Subcutaneous adipose tissue (tissue), 4 donors: ENCODE measurements around the gene EPB41. TPM values are rescaled to one million over a fixed set of nuclear protein-coding genes. Genes with fewer than 3 reads are reported as not detected.

Source experiments
- CTCF ChIP-seq: fragments of 450-650 bp; IDR thresholded peaks from one replicate; pipeline ENCODE4 v1.5.1; 2016; ENCODE audit warnings: low read depth, mild to moderate bottlenecking, control low read depth, antibody characterized with exemption, moderate library complexity
- total RNA-seq, 4 donors: library from RNA; depleted of rRNA; stranded (reverse); fragments of >200 nt; gene quantifications; one replicate each; pipeline ENCODE4 v1.1.0, GENCODE V29; 2016

EPB41 gene
- total RNA-seq, 4 donors from 2014 or later: 30.8 to 66.1 (median 43.0) TPM

- TF ChIP-seq CTCF: no peak
Measured at GRCh38 chr1:29112705-29113412, 198.5 kb downstream of the EPB41 start.

- TF ChIP-seq CTCF: no peak
Measured at GRCh38 chr1:29113413-29114117, 199.2 kb downstream of the EPB41 start.

GRCh38 chr1:29114654-29115053, 200.3 kb downstream of the EPB41 start:
- no peak for TF ChIP-seq CTCF

GRCh38 chr1:29117381-29117780, 203.0 kb downstream of the EPB41 start:
- no peak for TF ChIP-seq CTCF

DNA sequence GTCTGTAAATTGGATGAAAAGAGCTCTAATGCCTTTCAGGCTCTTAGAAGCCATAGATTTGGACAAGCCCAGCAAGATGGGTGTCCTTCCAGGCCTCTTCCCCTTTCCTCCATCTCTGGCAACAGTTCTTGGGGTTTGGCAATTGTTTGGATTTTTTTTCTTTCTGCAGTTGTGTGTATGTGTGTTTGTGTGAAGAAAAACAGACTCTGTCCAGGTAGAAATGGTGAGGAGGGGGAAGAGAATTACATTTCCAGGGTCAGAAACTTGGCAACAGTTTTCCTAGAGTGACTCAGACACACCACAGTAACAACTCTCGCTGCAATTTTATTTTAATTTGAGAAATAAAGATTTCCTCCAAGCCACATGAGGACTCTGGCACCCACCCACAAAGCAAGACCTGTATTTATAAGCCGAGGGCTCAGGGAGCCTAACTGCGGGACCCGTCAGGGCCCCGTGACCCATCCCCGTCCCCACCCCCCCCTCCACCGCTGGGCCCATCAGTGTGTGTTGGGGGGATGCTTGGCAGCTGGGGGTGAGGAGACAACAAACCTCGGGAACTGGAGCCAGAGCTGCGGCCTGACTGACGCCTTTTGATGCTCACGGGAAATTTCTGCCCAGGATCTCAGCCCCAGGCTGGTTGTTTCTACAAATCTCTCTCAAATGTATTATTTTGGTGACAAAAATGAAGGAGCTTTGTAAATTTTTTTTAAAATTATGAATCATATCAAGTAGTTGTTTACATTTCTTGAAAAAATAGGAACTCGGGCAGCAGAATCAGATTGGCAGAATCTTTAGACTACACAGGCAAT, 205.0 kb downstream of the EPB41 start:
- no peak for TF ChIP-seq CTCF

DNA sequence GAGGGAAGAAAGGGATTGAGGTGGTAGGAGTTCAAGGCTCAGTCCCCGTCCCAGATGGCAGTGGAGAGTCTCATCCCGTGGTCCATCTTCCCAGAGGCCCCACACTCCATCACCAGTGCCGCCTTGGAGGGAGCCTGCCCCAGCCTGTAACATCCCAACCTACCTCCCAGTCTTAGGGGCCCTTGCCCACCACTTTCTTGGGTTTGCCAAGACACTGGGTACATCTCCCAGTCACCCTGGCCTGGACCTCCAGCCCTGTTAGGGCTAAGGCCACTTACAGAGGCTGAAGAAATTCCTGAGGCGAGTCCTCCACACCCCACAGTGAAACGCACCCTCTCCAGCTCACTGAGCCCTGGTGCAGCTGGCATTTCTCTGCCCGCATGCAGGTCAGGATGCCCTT, 206.0 kb downstream of the EPB41 start:
- TF ChIP-seq CTCF: no peak

DNA sequence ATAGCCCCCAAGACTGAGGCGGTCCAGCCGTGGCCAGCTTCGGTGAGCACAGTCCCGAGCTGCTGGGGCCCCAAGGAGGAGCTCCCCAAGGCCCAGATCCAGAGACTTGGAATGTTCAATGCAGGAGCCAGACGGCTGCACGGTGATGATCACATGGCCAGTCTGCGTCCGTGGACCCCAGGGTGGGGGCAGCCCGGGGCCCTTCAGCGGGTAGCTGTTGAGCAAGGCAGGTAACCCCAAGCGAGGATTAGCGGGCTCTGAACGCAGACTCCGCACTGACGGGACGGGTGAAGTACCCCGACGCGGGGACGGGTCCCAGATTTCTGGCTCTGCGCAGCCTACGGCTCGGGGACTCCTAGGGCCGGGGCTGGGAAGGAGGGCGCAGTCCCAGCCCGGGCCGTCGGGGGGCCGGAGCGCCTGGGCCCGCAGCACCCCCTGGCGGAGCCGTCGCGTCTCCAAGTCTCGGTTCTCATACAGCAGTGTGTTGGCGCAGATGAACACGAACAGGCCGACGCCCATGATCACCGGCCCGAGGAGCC, 206.6 kb downstream of the EPB41 start:
- no peak for TF ChIP-seq CTCF
